ENCODE measurements around the gene ANKIB1. TPM values are rescaled to one million over a fixed set of nuclear protein-coding genes. Genes with fewer than 3 reads are reported as not detected.

The ANKIB1 gene
- total RNA-seq, 3 donors from 2014 or later (not counting 1 experiment from before 2014, with no cell fraction given), result 70.6 to 90.2 (median 86.6) TPM

DNA sequence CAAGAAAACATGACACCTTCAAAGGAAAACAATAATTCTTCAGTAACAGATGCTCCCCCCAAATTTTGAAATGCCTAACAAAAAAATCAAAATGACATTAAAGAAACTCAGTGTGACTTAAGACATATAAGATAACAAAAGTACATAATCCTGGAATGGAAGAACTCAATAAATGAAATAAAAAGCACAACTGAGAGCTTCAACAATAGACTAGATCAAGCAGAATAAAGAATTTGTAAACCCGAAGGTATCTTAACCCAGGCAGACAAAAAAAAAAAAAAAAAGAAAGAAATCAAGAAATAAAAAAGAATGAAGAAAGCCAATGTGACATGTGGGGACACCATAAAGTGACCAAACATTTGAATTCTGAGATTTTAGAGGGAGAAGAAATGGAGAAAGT lies 39.1 kb upstream of the ANKIB1 start:
- Histone ChIP-seq H3K27me3 (ENCODE audit: control insufficient read depth, insufficient read depth, low read length) (no peaks in the 10 kb centered on the region), H3K27ac (ENCODE audit: low read length) (no peak overlapping the region), H3K9me3 (ENCODE audit: control insufficient read depth, insufficient read depth, low read length) (peaks cover 3% of the 10 kb centered on the region), H3K4me1 (ENCODE audit: control insufficient read depth, insufficient read depth, low read length) (no peaks in the 10 kb centered on the region), H3K4me3 (ENCODE audit: low read length) (no peak overlapping the region), H3K36me3 (ENCODE audit: control insufficient read depth, insufficient read depth, low read length) (peaks cover 65% of the 10 kb centered on the region)
- no peak overlapping the region for H3K4me3 Mint-ChIP-seq
- no peak for DNase-seq
- intact Hi-C loops (cut with micrococcal nuclease), result no loop called here
- WGBS (ENCODE audit: insufficient coverage), result no CpG with 5 or more reads among the region's 1 CpG
- H3K27ac Mint-ChIP-seq, result no peak overlapping the region
- H3K27me3 Mint-ChIP-seq (ENCODE audit: low read depth in 2 of 2), result no peaks in the 10 kb centered on the region
- peaks cover 49% of the 10 kb centered on the region for H3K36me3 Mint-ChIP-seq
- ATAC-seq, result no peak
- peaks cover 7 to 8% of the 10 kb centered on the region in 2 donors for H3K9me3 Mint-ChIP-seq
- TF ChIP-seq, protein P1, sequence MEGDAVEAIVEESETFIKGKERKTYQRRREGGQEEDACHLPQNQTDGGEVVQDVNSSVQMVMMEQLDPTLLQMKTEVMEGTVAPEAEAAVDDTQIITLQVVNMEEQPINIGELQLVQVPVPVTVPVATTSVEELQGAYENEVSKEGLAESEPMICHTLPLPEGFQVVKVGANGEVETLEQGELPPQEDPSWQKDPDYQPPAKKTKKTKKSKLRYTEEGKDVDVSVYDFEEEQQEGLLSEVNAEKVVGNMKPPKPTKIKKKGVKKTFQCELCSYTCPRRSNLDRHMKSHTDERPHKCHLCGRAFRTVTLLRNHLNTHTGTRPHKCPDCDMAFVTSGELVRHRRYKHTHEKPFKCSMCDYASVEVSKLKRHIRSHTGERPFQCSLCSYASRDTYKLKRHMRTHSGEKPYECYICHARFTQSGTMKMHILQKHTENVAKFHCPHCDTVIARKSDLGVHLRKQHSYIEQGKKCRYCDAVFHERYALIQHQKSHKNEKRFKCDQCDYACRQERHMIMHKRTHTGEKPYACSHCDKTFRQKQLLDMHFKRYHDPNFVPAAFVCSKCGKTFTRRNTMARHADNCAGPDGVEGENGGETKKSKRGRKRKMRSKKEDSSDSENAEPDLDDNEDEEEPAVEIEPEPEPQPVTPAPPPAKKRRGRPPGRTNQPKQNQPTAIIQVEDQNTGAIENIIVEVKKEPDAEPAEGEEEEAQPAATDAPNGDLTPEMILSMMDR (IDR thresholded peaks at IDR 0.05), result no peak
- peaks cover 25 to 30% of the 10 kb centered on the region in 2 donors for H3K4me1 Mint-ChIP-seq

DNA sequence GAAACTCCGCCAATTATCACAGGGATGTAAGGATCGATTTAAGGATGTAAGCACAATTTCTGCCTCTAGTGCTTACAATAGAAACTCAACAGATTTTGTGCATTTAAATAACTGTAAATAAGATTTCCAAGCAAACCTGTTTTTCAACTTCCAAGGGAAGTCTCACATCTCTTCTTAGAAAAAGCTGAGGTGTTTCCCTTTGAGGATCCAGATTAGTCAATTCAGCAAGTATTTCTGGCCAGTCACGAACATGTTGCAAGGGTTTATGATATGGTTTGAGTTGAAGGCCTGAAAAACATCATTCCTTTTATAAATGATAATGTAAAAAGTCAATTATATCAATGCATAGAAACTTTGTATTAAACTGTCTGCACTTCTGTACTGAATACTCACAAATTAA lies 24.0 kb upstream of the ANKIB1 start:
- H3K36me3 Mint-ChIP-seq, result peaks cover 26% of the 10 kb centered on the region
- Histone ChIP-seq H3K4me3 (ENCODE audit: low read length) (no peak overlapping the region), H3K9me3 (ENCODE audit: control insufficient read depth, insufficient read depth, low read length) (no peaks in the 10 kb centered on the region), H3K27me3 (ENCODE audit: control insufficient read depth, insufficient read depth, low read length) (no peaks in the 10 kb centered on the region), H3K27ac (ENCODE audit: low read length) (no peak overlapping the region), H3K4me1 (ENCODE audit: control insufficient read depth, insufficient read depth, low read length) (no peaks in the 10 kb centered on the region), H3K36me3 (ENCODE audit: control insufficient read depth, insufficient read depth, low read length) (peaks cover 78% of the 10 kb centered on the region)
- TF ChIP-seq, protein P1 (IDR thresholded peaks at IDR 0.05), result no peak
- no peaks in the 10 kb centered on the region for H3K27me3 Mint-ChIP-seq (ENCODE audit: low read depth in 2 of 2)
- H3K27ac Mint-ChIP-seq, result no peak overlapping the region
- WGBS (ENCODE audit: insufficient coverage), result 100% methylated on average over 1 of the region's 3 CpGs
- no peaks in the 10 kb centered on the region for H3K4me1 Mint-ChIP-seq
- ATAC-seq (no peak), DNase-seq (no peak)
- no peaks in the 10 kb centered on the region for H3K9me3 Mint-ChIP-seq
- intact Hi-C loops (cut with micrococcal nuclease), result no loop called here
- no peak overlapping the region for H3K4me3 Mint-ChIP-seq

DNA sequence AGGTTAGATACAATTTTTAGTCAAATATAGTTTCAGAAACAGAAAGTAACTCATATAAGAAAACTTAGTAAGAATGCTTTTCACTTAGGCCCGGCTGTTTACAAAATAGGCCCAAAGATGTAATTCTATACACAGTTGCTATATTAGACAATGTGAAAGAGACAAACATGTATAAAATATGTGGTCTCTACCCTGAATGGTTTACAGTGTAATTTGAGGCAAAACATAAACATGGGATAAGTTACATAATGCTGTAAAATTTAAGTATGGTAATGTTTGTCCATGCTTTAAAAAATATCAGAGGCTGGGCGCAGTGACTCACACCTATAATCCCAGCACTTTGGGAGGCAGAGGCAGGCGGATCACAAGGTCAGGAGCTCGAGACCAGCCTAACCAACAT lies 18.8 kb upstream of the ANKIB1 start:
- 100% methylated on average over 3 of the region's 4 CpGs for WGBS (ENCODE audit: insufficient coverage)
- no peak overlapping the region for H3K4me3 ChIP-seq (ENCODE audit: low read length)
- H3K36me3 ChIP-seq (ENCODE audit: control insufficient read depth, insufficient read depth, low read length), result peaks cover 63% of the 10 kb centered on the region
- no peaks in the 10 kb centered on the region for H3K4me1 Mint-ChIP-seq
- intact Hi-C loops (cut with micrococcal nuclease), result no loop called here
- no peak overlapping the region for H3K4me3 Mint-ChIP-seq
- peak overlapping the region in 1 of 2 donors; percentile 68 for H3K27ac Mint-ChIP-seq
- H3K27ac ChIP-seq (ENCODE audit: low read length), result no peak overlapping the region
- no peaks in the 10 kb centered on the region for H3K9me3 ChIP-seq (ENCODE audit: control insufficient read depth, insufficient read depth, low read length)
- DNase-seq (no peak), ATAC-seq (no peak)
- TF ChIP-seq, protein P1 (IDR thresholded peaks at IDR 0.05), result no peak
- H3K27me3 ChIP-seq (ENCODE audit: control insufficient read depth, insufficient read depth, low read length), result no peaks in the 10 kb centered on the region
- peaks cover 21% of the 10 kb centered on the region for H3K36me3 Mint-ChIP-seq
- H3K27me3 Mint-ChIP-seq (ENCODE audit: low read depth in 2 of 2), result no peaks in the 10 kb centered on the region
- no peaks in the 10 kb centered on the region for H3K4me1 ChIP-seq (ENCODE audit: control insufficient read depth, insufficient read depth, low read length)
- H3K9me3 Mint-ChIP-seq, result no peaks in the 10 kb centered on the region

DNA sequence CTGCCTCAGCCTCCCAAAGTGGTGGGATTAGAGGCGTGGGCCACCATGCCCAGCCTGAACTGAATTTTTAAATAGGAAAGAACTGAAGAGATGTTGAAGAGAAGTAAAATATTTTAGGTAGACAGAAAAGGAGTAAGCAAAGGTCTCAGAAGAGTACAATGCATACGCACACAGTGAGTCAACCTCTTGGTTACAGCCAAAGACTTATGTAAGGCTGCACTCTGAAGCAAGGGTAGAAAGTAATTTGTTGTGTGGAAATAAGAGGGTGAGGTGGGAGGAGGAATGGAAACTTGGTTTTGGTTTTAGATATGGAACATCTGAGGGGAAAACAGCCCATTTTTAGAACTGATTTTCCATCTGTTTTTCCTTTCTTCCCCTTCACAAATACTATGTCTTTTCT lies 17.7 kb upstream of the ANKIB1 start:
- no peaks in the 10 kb centered on the region for H3K4me1 ChIP-seq (ENCODE audit: control insufficient read depth, insufficient read depth, low read length)
- no peaks in the 10 kb centered on the region for H3K27me3 ChIP-seq (ENCODE audit: control insufficient read depth, insufficient read depth, low read length)
- ATAC-seq, result no peak
- no peak for DNase-seq
- H3K36me3 ChIP-seq (ENCODE audit: control insufficient read depth, insufficient read depth, low read length), result peaks cover 58% of the 10 kb centered on the region
- no peak overlapping the region for H3K4me3 ChIP-seq (ENCODE audit: low read length)
- H3K9me3 ChIP-seq (ENCODE audit: control insufficient read depth, insufficient read depth, low read length), result no peaks in the 10 kb centered on the region
- H3K27ac ChIP-seq (ENCODE audit: low read length), result no peak overlapping the region
- Mint-ChIP-seq H3K9me3 (no peaks in the 10 kb centered on the region), H3K4me1 (no peaks in the 10 kb centered on the region), H3K27ac (no peak overlapping the region), H3K4me3 (no peak overlapping the region), H3K36me3 (peaks cover 21% of the 10 kb centered on the region), H3K27me3 (ENCODE audit: low read depth in 2 of 2) (no peaks in the 10 kb centered on the region)
- intact Hi-C loops (cut with micrococcal nuclease), result no loop called here
- 98% methylated on average over 2 of the region's 2 CpGs for WGBS (ENCODE audit: insufficient coverage)
- TF ChIP-seq, protein P1 (IDR thresholded peaks at IDR 0.05), result no peak
